HepG2 (cell line): ENCODE results near the gene ZNF226. TPM values are rescaled to one million over a fixed set of nuclear protein-coding genes. Genes with fewer than 3 reads are reported as not detected.

Source experiments
- ATF1 ChIP-seq: IDR thresholded peaks from 2 replicates; pipeline ENCODE4 v1.6.1; 2016; ENCODE audit warnings: mild to moderate bottlenecking, control low read depth
- CCDC6 ChIP-seq: sonication (generic); formaldehyde crosslinking; IDR thresholded peaks from 2 replicates; pipeline ENCODE4 v1.8.1; 2022; ENCODE audit warnings: mild to moderate bottlenecking, missing genetic modification reagents, moderate library complexity
- ELF3 ChIP-seq: IDR thresholded peaks from 2 replicates; pipeline ENCODE4 v1.6.1; 2016; ENCODE audit warnings: missing genetic modification reagents, missing compliant biosample characterization
- FOXK1 ChIP-seq: sonication (generic); formaldehyde crosslinking; IDR thresholded peaks from 2 replicates; pipeline ENCODE4 v1.4.0; 2020; ENCODE audit warnings: low read depth, missing genetic modification reagents, borderline replicate concordance
- HDAC2 ChIP-seq: sonication (generic); formaldehyde crosslinking; IDR thresholded peaks from 2 replicates; pipeline ENCODE4 v1.4.0; 2020; ENCODE audit warnings: missing genetic modification reagents
- HOMEZ ChIP-seq: IDR thresholded peaks from 2 replicates; pipeline ENCODE4 v1.6.1; 2016; ENCODE audit warnings: low read depth
- KDM4B ChIP-seq: sonication (generic); formaldehyde crosslinking; IDR thresholded peaks from 2 replicates; pipeline ENCODE4 v1.4.0; 2020; ENCODE audit warnings: missing genetic modification reagents
- KLF9 ChIP-seq: IDR thresholded peaks from 2 replicates; pipeline ENCODE4 v1.6.1; 2016; ENCODE audit warnings: low read depth
- NFYB ChIP-seq: sonication (generic); formaldehyde crosslinking; IDR thresholded peaks from 2 replicates; pipeline ENCODE4 v1.4.0; 2020; ENCODE audit warnings: missing genetic modification reagents
- SOX6 ChIP-seq, 2 experiments: fragments of 450-650 bp in 1 of 2; sonication (generic) in 1 of 2; formaldehyde crosslinking in 1 of 2; IDR thresholded peaks; 2 replicates each; pipeline versions ENCODE4 v1.4.0 to v1.6.1; 2017 to 2020; ENCODE audit warnings: antibody characterized with exemption in 1 of 2, mild to moderate bottlenecking in 1 of 2, missing genetic modification reagents in 1 of 2
- SP140L ChIP-seq: sonication (generic); formaldehyde crosslinking; IDR thresholded peaks from 2 replicates; pipeline ENCODE4 v1.4.0; 2020; ENCODE audit warnings: missing genetic modification reagents, borderline replicate concordance
- ZNF337 ChIP-seq: sonication (generic); formaldehyde crosslinking; IDR thresholded peaks from 2 replicates; pipeline ENCODE4 v1.5.1; 2020; ENCODE audit warnings: missing genetic modification reagents, low read depth, mild to moderate bottlenecking, borderline replicate concordance
- polyA plus RNA-seq, 8 experiments: library from polyadenylated mRNA; depleted of rRNA in 3 of 8; stranded (reverse) in 7 of 8; unstranded in 1 of 8; fragments of >200 nt; fragmentation: Illumina TruSeq in 4 of 8; extraction: Trizol in 4 of 8; gene quantifications; 2 replicates each; pipeline versions ENCODE4 v1.2.1 to v1.2.3, GENCODE V29; 2011 to 2016; ENCODE audit warnings: low read depth in 4 of 8, missing spikeins in 1 of 8, mixed read lengths in 1 of 8; ENCODE audit not compliant: insufficient read depth in 1 of 8
- total RNA-seq, 5 experiments: library from RNA; depleted of rRNA; stranded (reverse); fragments of >200 nt; fragmentation: Illumina TruSeq; extraction: Trizol; gene quantifications; 2 replicates each; pipeline ENCODE4 v1.2.3, GENCODE V29; 2016; ENCODE audit warnings: low read depth in 1 of 5
- TF ChIP-seq, protein P1 (sequence below): IDR thresholded peaks from 2 replicates; pipeline ENCODE4 v1.4.0; 2020; ENCODE audit warnings: mild to moderate bottlenecking, missing genetic modification reagents
- TF ChIP-seq, protein P2 (sequence below): sonication (generic); formaldehyde crosslinking; IDR thresholded peaks from 2 replicates; pipeline ENCODE4 v1.5.1; 2020; ENCODE audit warnings: mild to moderate bottlenecking, missing genetic modification reagents, moderate library complexity
- TF ChIP-seq, protein P3 (sequence below): sonication (generic); formaldehyde crosslinking; IDR thresholded peaks from 2 replicates; pipeline ENCODE4 v1.4.0; 2020; ENCODE audit warnings: mild to moderate bottlenecking, missing genetic modification reagents
- TF ChIP-seq, protein P4 (sequence below): sonication (generic); formaldehyde crosslinking; IDR thresholded peaks from 2 replicates; pipeline ENCODE4 v1.4.0; 2020; ENCODE audit warnings: missing genetic modification reagents

Gene ZNF226
- total and polyA plus RNA-seq, 2 of the 13 experiments (the other 11 are each of a cell fraction or from before 2014, with no cell fraction given): 8.3 to 16.0 TPM

DNA sequence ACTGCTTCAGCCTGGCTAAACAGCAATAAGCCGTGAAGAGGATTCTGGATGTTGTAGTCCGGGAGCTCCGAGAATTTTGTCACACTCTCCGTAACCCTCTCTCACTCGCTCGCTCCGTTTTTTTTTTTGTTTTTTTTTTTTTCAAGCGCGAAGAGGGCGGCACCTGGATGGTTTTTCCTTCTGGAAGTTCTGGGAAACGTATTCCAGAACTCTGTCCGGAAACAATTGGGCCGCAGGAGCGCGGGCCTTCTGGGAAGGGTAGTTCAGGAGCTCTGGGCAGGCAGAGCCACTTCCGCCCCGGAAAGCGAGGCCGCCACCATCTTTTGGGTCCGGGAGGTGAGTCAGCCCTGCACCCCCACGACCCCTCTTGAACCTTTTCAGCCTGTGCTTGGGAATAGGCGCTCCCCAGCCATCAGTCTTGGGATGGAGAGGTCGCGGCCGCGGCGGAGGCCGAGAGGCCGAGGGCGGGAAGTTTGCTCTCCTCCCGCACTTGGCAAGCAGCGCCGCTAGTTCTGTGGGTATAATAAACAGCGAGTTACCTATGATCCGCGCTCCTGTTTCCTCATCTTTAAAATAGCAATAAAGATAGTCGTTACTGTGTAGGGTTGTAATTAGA lies 47.5 kb downstream of the ZNF226 start, which contains the start of gene ZNF227 (continued):
- TF ChIP-seq SP140L (CRISPR knock-in tag) (no peak), KDM4B (CRISPR knock-in tag) (peak; percentile 81; the same call in 1 of the 2 replicates), ATF1 (CRISPR knock-in tag) (peak; percentile 59; the same call in 1 of the 2 replicates), HOMEZ (CRISPR knock-in tag) (peak; percentile 31; the same call in 1 of the 2 replicates), ZNF337 (0 out of 2 replicates have a peak, but pooled peaks have one; percentile 45), FOXK1 (CRISPR knock-in tag) (peak; percentile 24; the same call in 1 of the 2 replicates), HDAC2 (CRISPR knock-in tag) (0 out of 2 replicates have a peak, but pooled peaks have one; percentile 27), KLF9 (CRISPR knock-in tag) (no peak), ELF3 (CRISPR knock-in tag) (peak; percentile 40; the same call in 1 of the 2 replicates), CCDC6 (CRISPR knock-in tag) (no peak), SOX6 (IDR thresholded peaks at IDR 0.05) (no peak), SOX6 (CRISPR knock-in tag; IDR thresholded peaks at IDR 0.05) (peak; percentile 65), NFYB (CRISPR knock-in tag) (no peak)
- TF ChIP-seq, protein P1, sequence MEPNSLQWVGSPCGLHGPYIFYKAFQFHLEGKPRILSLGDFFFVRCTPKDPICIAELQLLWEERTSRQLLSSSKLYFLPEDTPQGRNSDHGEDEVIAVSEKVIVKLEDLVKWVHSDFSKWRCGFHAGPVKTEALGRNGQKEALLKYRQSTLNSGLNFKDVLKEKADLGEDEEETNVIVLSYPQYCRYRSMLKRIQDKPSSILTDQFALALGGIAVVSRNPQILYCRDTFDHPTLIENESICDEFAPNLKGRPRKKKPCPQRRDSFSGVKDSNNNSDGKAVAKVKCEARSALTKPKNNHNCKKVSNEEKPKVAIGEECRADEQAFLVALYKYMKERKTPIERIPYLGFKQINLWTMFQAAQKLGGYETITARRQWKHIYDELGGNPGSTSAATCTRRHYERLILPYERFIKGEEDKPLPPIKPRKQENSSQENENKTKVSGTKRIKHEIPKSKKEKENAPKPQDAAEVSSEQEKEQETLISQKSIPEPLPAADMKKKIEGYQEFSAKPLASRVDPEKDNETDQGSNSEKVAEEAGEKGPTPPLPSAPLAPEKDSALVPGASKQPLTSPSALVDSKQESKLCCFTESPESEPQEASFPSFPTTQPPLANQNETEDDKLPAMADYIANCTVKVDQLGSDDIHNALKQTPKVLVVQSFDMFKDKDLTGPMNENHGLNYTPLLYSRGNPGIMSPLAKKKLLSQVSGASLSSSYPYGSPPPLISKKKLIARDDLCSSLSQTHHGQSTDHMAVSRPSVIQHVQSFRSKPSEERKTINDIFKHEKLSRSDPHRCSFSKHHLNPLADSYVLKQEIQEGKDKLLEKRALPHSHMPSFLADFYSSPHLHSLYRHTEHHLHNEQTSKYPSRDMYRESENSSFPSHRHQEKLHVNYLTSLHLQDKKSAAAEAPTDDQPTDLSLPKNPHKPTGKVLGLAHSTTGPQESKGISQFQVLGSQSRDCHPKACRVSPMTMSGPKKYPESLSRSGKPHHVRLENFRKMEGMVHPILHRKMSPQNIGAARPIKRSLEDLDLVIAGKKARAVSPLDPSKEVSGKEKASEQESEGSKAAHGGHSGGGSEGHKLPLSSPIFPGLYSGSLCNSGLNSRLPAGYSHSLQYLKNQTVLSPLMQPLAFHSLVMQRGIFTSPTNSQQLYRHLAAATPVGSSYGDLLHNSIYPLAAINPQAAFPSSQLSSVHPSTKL (CRISPR knock-in tag): peak; percentile 55; the same call in 1 of the 2 replicates
- TF ChIP-seq, protein P2, sequence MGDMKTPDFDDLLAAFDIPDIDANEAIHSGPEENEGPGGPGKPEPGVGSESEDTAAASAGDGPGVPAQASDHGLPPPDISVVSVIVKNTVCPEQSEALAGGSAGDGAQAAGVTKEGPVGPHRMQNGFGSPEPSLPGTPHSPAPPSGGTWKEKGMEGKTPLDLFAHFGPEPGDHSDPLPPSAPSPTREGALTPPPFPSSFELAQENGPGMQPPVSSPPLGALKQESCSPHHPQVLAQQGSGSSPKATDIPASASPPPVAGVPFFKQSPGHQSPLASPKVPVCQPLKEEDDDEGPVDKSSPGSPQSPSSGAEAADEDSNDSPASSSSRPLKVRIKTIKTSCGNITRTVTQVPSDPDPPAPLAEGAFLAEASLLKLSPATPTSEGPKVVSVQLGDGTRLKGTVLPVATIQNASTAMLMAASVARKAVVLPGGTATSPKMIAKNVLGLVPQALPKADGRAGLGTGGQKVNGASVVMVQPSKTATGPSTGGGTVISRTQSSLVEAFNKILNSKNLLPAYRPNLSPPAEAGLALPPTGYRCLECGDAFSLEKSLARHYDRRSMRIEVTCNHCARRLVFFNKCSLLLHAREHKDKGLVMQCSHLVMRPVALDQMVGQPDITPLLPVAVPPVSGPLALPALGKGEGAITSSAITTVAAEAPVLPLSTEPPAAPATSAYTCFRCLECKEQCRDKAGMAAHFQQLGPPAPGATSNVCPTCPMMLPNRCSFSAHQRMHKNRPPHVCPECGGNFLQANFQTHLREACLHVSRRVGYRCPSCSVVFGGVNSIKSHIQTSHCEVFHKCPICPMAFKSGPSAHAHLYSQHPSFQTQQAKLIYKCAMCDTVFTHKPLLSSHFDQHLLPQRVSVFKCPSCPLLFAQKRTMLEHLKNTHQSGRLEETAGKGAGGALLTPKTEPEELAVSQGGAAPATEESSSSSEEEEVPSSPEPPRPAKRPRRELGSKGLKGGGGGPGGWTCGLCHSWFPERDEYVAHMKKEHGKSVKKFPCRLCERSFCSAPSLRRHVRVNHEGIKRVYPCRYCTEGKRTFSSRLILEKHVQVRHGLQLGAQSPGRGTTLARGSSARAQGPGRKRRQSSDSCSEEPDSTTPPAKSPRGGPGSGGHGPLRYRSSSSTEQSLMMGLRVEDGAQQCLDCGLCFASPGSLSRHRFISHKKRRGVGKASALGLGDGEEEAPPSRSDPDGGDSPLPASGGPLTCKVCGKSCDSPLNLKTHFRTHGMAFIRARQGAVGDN (CRISPR knock-in tag): peak; percentile 68
- TF ChIP-seq, protein P3, sequence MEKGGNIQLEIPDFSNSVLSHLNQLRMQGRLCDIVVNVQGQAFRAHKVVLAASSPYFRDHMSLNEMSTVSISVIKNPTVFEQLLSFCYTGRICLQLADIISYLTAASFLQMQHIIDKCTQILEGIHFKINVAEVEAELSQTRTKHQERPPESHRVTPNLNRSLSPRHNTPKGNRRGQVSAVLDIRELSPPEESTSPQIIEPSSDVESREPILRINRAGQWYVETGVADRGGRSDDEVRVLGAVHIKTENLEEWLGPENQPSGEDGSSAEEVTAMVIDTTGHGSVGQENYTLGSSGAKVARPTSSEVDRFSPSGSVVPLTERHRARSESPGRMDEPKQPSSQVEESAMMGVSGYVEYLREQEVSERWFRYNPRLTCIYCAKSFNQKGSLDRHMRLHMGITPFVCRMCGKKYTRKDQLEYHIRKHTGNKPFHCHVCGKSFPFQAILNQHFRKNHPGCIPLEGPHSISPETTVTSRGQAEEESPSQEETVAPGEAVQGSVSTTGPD: 0 out of 2 replicates have a peak, but pooled peaks have one; percentile 39
- TF ChIP-seq, protein P4, sequence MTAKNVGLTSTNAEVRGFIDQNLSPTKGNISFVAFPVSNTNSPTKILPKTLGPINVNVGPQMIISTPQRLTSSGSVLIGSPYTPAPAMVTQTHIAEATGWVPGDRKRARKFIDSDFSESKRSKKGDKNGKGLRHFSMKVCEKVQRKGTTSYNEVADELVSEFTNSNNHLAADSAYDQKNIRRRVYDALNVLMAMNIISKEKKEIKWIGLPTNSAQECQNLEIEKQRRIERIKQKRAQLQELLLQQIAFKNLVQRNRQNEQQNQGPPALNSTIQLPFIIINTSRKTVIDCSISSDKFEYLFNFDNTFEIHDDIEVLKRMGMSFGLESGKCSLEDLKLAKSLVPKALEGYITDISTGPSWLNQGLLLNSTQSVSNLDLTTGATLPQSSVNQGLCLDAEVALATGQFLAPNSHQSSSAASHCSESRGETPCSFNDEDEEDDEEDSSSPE (CRISPR knock-in tag): 0 out of 2 replicates have a peak, but pooled peaks have one; percentile 33
